NT2/D1 (cell line): ENCODE results near the gene PLCXD1.
"Not testable (repeated sequence)": the region's sequence is repeated elsewhere in the genome, so short reads cannot be mapped to it uniquely, and the experiment has no call there.

Experiments
- SUZ12 ChIP-seq: IDR thresholded peaks from 2 replicates; pipeline ENCODE4 v1.6.1; 2011; ENCODE audit not compliant: insufficient read length, insufficient read depth; ENCODE audit errors: extremely low read depth
- YY1 ChIP-seq: IDR thresholded peaks from 2 replicates; pipeline ENCODE4 v1.6.1; 2011; ENCODE audit not compliant: insufficient read length, insufficient read depth
- ZNF274 ChIP-seq: IDR thresholded peaks from 2 replicates; pipeline ENCODE4 v1.6.1; 2011; ENCODE audit warnings: mild to moderate bottlenecking, low read depth, low read length

- not testable (repeated sequence) for TF ChIP-seq ZNF274, YY1, SUZ12
These were observed 25.6 kb downstream of the PLCXD1 start for GRCh38 chrX:306614-307251.
